ENCODE data around the gene FASLG. TPM values are rescaled to one million over a fixed set of nuclear protein-coding genes. Genes with fewer than 3 reads are reported as not detected.

The FASLG gene
- total and polyA plus RNA-seq, 10 of the 15 experiments (the other 5 are each of a cell fraction or from before 2014, with no cell fraction given) = 0.05 to 4.0 (median 0.09) TPM; not detected in 2

DNA sequence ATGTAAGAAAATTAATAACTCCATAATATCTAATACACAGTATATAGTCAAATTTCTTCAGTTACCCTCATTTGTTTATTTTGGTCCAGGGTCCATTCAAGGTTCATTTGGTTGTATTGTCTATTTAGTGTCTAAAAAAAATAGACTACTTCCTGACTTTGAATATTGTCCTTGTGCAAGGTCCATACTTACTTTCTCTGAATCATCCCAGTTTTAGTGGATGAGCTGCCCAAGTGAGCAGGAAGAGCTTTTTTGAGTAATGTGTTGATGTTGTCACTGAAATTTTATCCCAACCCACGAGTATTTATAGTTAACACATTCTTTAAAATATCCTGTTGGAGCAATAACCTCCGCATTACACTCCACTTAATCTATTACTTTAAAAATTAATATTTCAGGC lies 45.6 kb upstream of the FASLG start (continued):
- TF ChIP-seq ZNF687 (IDR thresholded peaks at IDR 0.05) (no peak), ESRRA (IDR thresholded peaks at IDR 0.05; ENCODE audit: low read length) (no peak)
- TF ChIP-seq, protein P1, sequence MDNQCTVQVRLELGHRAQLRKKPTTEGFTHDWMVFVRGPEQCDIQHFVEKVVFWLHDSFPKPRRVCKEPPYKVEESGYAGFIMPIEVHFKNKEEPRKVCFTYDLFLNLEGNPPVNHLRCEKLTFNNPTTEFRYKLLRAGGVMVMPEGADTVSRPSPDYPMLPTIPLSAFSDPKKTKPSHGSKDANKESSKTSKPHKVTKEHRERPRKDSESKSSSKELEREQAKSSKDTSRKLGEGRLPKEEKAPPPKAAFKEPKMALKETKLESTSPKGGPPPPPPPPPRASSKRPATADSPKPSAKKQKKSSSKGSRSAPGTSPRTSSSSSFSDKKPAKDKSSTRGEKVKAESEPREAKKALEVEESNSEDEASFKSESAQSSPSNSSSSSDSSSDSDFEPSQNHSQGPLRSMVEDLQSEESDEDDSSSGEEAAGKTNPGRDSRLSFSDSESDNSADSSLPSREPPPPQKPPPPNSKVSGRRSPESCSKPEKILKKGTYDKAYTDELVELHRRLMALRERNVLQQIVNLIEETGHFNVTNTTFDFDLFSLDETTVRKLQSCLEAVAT (IDR thresholded peaks at IDR 0.05) = no peak

DNA sequence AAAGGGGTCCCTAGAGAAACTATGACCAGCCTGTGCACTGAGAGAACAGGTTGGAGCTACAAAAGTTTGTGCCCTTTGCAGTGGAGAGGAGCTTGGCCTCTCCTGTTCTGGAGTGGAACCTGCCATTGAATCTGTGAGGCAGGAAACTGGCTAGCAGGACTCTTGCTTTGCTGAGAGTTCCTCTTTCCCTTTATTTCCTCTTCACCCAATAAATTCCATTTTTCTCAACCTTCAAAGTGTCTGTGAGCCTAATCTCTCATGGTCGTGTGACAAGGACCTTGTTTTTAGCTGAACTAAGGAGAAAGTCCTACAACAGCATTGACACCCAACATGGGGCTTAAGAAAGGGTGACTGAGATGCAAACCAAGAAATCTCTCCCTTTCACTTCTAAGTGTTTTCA lies 42.7 kb upstream of the FASLG start:
- Histone ChIP-seq H3K9ac (ENCODE audit: control insufficient read depth, insufficient read depth, low read length) (no peak overlapping the region), H3K4me3 (no peak overlapping the region), H3K4me2 (ENCODE audit: control insufficient read depth, insufficient read depth) (no peak overlapping the region), H3K36me3 (ENCODE audit: control insufficient read depth in 2 of 2, insufficient read depth in 2 of 2, low read length in 1 of 2) (no peaks in the 10 kb centered on the region), H2AFZ (ENCODE audit: control insufficient read depth, low read depth, low read length) (no peak overlapping the region), H3K27me3 (replicated peaks in 1 of 2; ENCODE audit: control insufficient read depth in 2 of 2, insufficient read depth in 2 of 2, low read length in 1 of 2) (no peaks in the 10 kb centered on the region; a peak in 2 of 4 replicates), H3K4me1 (ENCODE audit: control insufficient read depth, insufficient read depth, low read length) (no peaks in the 10 kb centered on the region), H3K27ac (ENCODE audit: control insufficient read depth, insufficient read depth) (no peak overlapping the region), H3K9me3 (replicated peaks; ENCODE audit: control insufficient read depth, insufficient read depth, low read length) (peaks cover 6% of the 10 kb centered on the region), H3K79me2 (ENCODE audit: control insufficient read depth, insufficient read depth, low read length) (no peaks in the 10 kb centered on the region), H4K20me1 (ENCODE audit: control insufficient read depth, insufficient read depth) (no peaks in the 10 kb centered on the region)
- BruUV-seq (replicated peaks) = no TSS peak
- FAIRE-seq (no peak), ATAC-seq (no peak), DNase-seq (ENCODE audit: low read depth, low spot score) (no peak)
- RAD21 ChIA-PET (ENCODE audit: unreplicated experiment) = no interaction called here
- SMC1A ChIA-PET (ENCODE audit: uncharacterized antibody, unreplicated experiment) = interaction anchor here (1.0 kb wide), 1 partner anchor 12 kb away, joined by 3 read pairs; no protein-coding TSS in a partner anchor
- POLR2A ChIA-PET = no interaction called here
- CTCF ChIA-PET = no interaction called here
- in situ Hi-C loops (cut with MboI) (loop anchor here (5.0 kb wide), 1 partner anchor 101 kb away; no protein-coding TSS in a partner anchor), intact Hi-C loops (cut with micrococcal nuclease; ENCODE audit: unreplicated experiment) (no loop called here)
- 0% methylated on average over 1 of the region's 1 CpG for WGBS (ENCODE audit: insufficient coverage, insufficient replicate concordance, low lambda C conversion rate, missing lambda C conversion rate)
- TF ChIP-seq, protein P2, sequence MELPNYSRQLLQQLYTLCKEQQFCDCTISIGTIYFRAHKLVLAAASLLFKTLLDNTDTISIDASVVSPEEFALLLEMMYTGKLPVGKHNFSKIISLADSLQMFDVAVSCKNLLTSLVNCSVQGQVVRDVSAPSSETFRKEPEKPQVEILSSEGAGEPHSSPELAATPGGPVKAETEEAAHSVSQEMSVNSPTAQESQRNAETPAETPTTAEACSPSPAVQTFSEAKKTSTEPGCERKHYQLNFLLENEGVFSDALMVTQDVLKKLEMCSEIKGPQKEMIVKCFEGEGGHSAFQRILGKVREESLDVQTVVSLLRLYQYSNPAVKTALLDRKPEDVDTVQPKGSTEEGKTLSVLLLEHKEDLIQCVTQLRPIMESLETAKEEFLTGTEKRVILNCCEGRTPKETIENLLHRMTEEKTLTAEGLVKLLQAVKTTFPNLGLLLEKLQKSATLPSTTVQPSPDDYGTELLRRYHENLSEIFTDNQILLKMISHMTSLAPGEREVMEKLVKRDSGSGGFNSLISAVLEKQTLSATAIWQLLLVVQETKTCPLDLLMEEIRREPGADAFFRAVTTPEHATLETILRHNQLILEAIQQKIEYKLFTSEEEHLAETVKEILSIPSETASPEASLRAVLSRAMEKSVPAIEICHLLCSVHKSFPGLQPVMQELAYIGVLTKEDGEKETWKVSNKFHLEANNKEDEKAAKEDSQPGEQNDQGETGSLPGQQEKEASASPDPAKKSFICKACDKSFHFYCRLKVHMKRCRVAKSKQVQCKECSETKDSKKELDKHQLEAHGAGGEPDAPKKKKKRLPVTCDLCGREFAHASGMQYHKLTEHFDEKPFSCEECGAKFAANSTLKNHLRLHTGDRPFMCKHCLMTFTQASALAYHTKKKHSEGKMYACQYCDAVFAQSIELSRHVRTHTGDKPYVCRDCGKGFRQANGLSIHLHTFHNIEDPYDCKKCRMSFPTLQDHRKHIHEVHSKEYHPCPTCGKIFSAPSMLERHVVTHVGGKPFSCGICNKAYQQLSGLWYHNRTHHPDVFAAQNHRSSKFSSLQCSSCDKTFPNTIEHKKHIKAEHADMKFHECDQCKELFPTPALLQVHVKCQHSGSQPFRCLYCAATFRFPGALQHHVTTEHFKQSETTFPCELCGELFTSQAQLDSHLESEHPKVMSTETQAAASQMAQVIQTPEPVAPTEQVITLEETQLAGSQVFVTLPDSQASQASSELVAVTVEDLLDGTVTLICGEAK (IDR thresholded peaks at IDR 0.05; ENCODE audit: borderline replicate concordance) = no peak
- TF ChIP-seq ZNF24 (IDR thresholded peaks at IDR 0.05) (no peak), SUZ12 (IDR thresholded peaks at IDR 0.05; ENCODE audit: unreplicated experiment) (no peak), BRCA1 (IDR thresholded peaks at IDR 0.05; ENCODE audit: low read depth, low read length) (no peak), SP1 (IDR thresholded peaks at IDR 0.05; ENCODE audit: low read depth, low read length) (no peak), SMAD5 (IDR thresholded peaks at IDR 0.05; ENCODE audit: low read depth) (no peak), RB1 (IDR thresholded peaks at IDR 0.05; ENCODE audit: borderline replicate concordance) (no peak), NRF1 (conservative IDR thresholded peaks at IDR 0.05; ENCODE audit: low read depth, low read length) (no peak), TCF12 (IDR thresholded peaks at IDR 0.05; ENCODE audit: low read depth, low read length) (no peak)
- TF ChIP-seq, protein P3, sequence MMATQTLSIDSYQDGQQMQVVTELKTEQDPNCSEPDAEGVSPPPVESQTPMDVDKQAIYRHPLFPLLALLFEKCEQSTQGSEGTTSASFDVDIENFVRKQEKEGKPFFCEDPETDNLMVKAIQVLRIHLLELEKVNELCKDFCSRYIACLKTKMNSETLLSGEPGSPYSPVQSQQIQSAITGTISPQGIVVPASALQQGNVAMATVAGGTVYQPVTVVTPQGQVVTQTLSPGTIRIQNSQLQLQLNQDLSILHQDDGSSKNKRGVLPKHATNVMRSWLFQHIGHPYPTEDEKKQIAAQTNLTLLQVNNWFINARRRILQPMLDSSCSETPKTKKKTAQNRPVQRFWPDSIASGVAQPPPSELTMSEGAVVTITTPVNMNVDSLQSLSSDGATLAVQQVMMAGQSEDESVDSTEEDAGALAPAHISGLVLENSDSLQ (IDR thresholded peaks at IDR 0.05) = no peak

Data from GM12878 (cell line).